Posterior vena cava (tissue), 2 donors: Measurements from ENCODE around the gene PTPRN2. TPM values are rescaled to one million over a fixed set of nuclear protein-coding genes. Genes with fewer than 3 reads are reported as not detected.
"Not testable (repeated sequence)": the region's sequence is repeated elsewhere in the genome, so short reads cannot be mapped to it uniquely, and the experiment has no call there.

Experiments
- DNase-seq: peaks from one replicate; pipeline ENCODE4 v3.0.0-alpha.2; 2020; ENCODE audit warnings: low spot score
- intact Hi-C, 2 donors: fragments of 100-400 bp; cut with DNase I; formaldehyde crosslinking; loops; one replicate each; pipeline versions ENCODE4 v1.14.1 to v1.14.2; 2022 to 2023
- total RNA-seq, 2 donors: library from RNA; stranded (reverse); fragmentation: NEBNext Ultra II Directional; extraction: Animal tissue kit (Norgen Biotek cat#: 25700); gene quantifications; one replicate each; pipeline ENCODE4 v1.2.1, GENCODE V29; 2021
- donor health status: DM: yes; HTN: yes; CAD: no.
- donor health status: DM: yes; HTN: yes; CAD: no.

PTPRN2 gene
- total RNA-seq, 2 donors from 2014 or later = 1.6 to 2.8 TPM

DNA sequence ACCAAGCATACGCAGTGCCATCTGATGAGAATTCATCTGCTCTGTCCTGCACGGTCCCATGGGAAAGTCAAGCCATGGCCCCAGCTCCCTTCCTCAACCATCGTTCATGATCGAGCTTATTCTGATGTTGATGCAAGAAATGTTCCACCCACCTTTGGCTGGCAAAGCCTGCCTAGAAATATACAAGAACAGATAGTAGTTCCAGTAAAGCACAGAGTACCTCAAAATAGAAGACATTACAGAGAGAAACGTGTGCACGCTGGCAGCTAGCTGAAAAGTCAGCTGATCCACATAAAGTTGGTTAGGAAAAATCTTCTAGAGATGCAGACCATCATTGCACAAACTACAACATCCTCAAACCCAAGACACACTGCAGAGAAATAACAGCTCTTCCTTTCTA is 127.0 kb downstream of the PTPRN2 start:
- DNase-seq = no peak
- intact Hi-C loops = no loop called here

DNA sequence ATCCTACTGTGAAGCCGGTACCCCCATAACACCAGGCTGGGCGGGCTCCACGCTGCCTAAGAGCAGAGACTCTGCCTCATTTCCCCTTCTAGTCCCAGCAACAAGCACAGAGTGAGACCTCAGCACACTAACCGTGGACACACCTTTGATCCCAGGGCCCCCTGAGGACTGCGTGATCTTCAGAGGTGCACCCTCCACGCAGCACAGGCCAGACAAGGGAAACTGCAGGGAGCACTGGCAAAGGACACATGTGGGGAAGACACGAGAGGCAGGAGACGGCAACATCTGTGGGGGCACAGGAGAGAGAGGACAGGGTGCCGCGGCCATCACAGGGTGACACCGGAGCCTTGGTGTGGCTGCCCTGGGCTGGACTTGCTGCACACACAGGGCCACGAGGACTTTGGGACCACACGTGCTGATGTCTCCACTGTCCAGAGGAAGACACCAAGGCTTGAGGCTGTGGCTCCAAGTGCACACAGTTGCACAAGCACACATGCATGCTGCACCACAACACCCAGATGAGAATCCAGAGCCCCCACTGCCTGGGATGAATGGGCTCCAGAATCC is 128.8 kb downstream of the PTPRN2 start:
- intact Hi-C loops = no loop called here
- peak; percentile 57 for DNase-seq

DNA sequence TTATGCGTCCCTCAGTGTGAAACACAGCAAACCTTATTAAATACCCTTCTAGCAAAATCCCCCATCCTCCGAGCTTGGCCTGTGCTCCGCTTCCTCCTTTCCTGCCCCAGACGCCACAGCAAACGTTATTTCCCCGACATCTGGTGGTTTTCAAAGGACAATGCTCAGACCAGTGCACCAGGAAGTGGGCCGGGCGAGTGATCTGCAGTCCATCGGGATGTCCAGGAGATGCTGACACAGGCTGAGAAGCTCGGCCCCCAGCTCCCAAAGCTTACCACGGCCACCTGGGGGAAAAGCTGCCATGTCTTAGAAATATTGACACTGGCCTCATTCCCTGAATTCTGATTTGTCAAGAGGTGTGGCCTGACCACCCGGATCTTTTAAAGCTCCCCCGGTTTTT is 129.5 kb downstream of the PTPRN2 start:
- intact Hi-C loops = no loop called here
- peak; percentile 26 for DNase-seq

DNA sequence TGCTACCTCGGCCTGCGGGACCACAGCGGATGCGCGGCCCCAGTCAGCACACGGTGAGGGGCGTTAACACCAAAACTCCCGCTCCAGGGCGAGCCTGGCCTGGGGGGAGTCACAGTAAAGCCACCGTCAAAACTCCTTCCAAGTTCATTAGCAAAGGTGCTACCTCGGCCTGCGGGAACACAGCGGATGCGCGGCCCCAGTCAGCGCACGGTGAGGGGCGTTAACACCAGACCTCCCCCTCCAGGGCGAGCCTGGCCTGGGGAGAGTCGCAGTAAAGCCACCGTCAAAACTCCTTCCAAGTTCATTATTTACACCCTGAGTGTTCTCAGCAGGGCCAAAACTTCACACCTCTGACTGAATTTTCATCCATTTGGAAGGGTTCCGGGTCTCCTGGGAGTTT is 130.0 kb downstream of the PTPRN2 start:
- intact Hi-C loops, DNase-seq: not testable (repeated sequence)

DNA sequence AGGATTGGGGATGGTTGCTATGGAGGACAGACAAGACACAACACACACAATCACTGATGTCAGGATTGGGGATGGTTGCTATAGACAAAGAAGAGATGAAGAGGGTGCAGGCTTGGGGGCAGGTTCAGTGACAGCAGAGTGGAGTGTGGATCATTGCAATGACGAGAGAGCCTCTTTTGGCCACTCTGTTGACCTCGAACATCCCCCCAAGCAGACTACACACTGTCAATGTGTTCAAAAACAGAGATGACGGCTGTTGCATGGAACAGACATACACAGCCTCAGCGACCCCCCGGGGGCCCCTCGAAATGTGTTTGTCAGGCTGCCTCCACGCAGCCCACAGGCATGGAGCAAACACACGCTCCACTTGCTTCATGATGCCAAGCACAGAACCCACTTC is 133.0 kb downstream of the PTPRN2 start:
- intact Hi-C loops = loop anchor here in 1 of 2 donors (5.0 kb wide), 1 partner anchor 1987 kb away; no protein-coding TSS in a partner anchor
- peak; percentile 40 for DNase-seq

DNA sequence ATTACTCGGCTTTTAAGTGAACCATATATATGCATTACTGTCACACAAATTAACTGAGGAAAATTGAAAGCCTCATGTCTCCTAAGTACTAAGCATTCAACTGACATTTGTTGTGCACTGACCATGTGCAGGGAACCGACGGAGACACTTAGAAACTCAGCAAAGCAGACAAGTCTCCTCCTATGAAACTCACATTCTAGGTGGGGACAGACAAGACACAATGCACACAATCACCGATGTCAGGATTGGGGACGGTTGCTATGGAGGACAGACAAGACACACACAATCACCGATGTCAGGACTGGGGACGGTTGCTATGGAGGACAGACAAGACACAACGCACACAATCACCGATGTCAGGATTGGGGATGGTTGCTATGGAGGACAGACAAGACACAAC is 134.0 kb downstream of the PTPRN2 start:
- no peak for DNase-seq
- intact Hi-C loops = loop anchor here in 1 of 2 donors (5.0 kb wide), 1 partner anchor 1986 kb away; no protein-coding TSS in a partner anchor

DNA sequence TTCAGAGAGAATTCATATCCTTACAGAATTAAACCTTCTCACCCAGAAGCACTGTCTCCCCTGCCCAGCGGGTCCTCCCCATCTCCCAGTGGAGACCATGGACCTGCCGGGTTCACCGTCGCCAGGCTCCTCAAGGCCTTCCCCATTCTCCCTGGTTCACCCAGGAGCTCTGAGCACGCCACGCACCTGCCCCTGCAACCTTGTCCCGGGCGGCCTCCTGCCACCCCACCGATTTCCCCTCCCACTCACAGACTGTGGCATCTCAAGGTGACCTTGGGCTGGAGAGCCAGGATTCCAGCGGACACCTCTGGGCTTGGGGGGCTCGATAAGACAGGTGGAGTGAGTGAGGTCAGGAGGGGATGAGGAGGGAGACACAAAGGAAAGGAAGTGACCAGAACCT is 135.3 kb downstream of the PTPRN2 start:
- intact Hi-C loops = loop anchor here in 1 of 2 donors (5.0 kb wide), 1 partner anchor 1985 kb away; no protein-coding TSS in a partner anchor
- DNase-seq = peak; percentile 35

DNA sequence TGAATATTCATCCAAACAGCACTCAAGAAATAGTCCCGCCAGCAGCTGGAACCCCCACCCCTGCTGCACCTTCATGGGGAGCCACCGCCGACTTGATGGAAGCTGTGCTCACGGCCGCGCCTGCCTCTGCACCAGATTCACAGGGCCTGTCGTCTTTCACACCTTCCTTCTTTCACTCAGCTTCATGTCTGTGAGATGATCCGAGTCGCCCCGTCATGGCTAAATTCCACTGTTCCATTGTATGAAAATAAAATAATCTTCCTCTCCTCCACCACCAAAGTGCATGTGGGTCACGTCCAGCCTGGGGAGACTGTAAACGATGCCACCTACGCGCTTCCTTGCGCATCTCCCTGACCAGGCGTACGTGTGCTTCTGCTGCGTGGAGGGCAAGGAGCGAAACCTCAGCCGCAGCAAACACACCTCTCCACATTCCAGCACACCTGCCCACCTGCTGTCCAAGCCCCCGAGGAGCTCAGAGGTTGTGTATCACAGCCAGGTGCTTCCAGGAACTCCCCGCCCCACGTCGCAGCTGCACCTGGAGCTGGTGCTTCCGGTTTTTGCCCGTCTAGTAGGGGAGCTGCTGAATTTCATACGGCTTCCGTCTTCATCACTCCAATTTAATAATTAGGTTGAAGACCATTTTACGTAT is 137.0 kb downstream of the PTPRN2 start:
- intact Hi-C loops = loop anchor here in 1 of 2 donors (5.0 kb wide), 1 partner anchor 1983 kb away; no protein-coding TSS in a partner anchor
- peak; percentile 56 for DNase-seq

DNA sequence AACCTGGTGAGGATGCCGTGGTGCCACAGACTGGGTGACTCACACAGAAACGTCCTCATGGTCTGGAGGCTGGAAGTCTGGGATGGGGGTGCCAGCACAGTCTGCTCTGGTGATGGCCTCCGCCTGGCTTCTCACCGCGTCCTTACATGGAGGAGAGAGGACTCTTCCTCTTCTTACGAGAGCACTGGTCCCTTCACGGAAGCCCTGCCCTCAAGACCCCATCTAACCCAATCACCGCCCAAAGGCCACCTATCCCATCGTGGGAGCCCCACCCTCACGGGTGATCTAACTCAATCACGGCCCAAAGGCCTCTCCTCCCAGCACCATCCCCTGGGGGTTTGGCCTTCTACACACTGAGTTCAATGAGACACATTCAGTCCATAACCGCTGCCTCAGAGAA is 137.7 kb downstream of the PTPRN2 start:
- intact Hi-C loops = loop anchor here in 1 of 2 donors (5.0 kb wide), 1 partner anchor 1983 kb away; no protein-coding TSS in a partner anchor
- DNase-seq = peak; percentile 69

DNA sequence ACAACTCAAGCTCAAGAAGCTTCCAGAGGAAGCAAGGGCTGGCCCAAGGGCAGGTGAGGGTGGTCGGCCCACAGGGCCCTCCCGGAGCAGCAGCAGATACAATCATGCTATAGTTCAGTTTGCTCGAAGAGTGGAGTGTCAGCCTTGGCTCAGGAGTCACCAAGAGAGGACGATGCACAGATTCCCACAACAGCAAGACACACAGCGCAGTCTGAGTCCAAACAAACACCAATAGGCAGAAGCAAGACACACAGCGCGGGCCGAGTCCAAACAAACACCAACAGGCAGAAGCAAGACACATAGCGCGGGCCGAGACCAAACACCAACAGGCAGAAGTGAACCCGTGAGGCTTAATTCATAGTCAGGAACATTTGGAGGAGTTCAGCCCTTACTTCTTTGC is 138.4 kb downstream of the PTPRN2 start:
- peak; percentile 61 for DNase-seq
- intact Hi-C loops = no loop called here

DNA sequence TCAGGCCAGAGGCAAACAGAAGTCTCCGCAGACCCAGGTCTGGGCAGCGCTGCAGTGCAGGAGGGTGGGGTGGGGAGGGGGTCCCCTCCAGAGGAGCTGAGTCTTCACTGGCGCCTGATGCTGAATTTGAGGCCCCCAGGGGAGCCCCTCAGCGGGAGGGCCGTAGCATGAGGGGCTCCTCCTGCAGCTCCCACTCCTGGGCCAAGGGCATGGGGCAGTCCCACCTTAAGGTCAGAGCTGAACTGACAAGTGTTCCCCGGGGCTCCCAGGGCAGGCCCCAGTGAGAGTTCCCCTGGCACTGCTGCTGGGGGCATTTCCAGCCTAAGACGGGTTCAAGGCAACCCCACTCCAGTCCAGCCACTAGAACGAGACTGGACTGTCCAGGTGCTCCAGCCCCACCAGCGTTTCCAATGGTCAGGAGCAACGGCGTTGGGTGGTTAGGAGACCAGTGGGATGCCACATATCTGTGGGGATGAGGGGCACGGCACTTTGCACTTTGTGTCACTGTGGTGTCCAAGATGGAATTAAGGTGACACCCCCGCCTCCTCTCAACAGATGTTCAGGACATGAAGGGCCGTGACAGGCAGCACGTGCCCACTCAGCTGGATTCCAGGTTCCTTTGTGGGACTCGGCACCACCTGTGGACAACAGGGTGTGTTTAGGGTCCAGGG is 139.1 kb downstream of the PTPRN2 start:
- intact Hi-C loops = no loop called here
- peak; percentile 76 for DNase-seq

DNA sequence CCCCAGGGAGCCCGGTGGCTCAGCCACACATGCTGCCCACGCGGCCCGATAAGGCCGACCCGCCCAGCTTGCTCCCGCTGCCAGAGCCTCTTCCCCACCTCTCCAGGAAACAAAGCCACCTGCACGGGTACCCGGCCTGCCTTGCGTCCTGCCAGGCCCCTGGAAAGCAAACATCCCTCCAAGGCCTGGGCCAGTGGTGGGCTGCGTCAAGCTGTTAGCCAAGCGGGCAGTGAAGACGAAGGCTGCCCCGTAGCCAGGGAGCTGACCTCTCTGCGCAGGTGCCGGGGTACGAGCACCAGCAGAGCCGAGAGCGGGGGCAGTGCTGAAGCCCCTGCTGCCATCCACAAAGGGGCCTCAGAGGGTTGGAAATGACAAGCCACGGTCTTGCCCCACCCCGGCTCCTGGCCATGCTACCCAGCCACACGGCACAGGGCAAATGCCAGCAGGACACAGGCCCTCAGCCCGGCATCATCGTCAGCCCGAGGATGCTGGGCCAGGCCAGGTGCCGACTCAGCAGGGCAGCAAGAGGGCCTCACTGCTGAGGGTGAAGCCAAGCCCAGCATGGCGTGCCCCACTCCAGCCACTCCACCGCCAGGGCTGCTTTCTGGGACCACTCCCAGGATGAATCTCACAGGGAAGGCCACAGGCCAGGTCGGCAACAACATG is 140.0 kb downstream of the PTPRN2 start:
- intact Hi-C loops = no loop called here
- DNase-seq = peak; percentile 72

DNA sequence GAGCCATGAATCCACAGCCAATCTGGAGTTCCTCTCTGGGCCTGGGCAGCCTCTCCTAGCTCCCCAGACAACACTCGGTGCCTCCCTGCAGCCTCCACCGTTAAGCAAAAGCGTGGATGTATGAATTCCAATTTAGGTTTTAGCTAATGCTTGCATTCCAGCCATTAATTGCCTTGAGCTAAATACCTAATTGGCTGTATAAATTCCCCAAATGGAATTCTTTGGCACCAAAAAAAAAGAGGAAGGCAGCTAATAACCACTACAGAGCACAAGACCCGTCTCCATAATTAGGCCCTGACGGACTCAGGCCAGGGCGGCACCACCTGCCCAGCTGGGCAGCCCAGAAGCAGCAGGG is 140.5 kb downstream of the PTPRN2 start:
- no peak for DNase-seq
- intact Hi-C loops = no loop called here

DNA sequence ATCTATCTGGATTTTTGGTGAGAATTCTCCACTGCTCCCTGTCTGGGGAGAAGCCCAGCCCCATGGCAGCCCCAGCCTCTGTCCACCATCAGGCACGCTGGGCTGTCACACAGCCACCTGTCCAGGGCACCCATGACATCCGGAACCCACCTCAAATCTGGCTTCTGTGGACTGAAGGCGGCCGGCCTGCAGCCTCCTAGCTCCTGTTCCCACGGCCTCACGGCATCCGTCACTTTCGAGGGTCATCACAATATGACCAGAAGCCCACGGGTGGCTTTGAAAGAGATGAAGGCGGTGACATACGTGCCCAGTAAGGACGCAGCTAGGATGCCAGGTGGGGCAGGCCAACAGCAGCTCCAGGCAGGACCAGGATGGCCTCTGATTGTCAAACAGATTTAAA is 140.9 kb downstream of the PTPRN2 start:
- DNase-seq = peak; percentile 59
- intact Hi-C loops = no loop called here

DNA sequence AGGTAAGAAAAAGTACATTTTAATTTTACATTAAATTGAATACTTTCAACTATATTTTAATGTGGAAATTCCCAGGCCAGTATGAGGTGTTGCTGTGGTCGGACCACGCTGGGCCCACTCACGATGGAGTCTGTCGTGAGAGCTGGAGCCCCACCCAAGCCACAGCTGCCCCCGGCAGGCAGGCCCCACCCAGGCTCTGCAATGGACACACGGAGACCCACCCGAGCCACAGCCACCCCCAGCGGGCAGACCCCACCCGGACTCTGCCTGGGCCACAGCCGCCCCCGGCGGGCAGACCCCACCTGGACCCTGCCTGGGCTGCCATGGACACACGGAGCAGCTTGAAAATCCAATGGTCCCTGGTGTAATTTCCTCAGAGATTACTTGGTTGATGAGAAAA is 141.3 kb downstream of the PTPRN2 start:
- intact Hi-C loops = no loop called here
- DNase-seq = peak; percentile 73

DNA sequence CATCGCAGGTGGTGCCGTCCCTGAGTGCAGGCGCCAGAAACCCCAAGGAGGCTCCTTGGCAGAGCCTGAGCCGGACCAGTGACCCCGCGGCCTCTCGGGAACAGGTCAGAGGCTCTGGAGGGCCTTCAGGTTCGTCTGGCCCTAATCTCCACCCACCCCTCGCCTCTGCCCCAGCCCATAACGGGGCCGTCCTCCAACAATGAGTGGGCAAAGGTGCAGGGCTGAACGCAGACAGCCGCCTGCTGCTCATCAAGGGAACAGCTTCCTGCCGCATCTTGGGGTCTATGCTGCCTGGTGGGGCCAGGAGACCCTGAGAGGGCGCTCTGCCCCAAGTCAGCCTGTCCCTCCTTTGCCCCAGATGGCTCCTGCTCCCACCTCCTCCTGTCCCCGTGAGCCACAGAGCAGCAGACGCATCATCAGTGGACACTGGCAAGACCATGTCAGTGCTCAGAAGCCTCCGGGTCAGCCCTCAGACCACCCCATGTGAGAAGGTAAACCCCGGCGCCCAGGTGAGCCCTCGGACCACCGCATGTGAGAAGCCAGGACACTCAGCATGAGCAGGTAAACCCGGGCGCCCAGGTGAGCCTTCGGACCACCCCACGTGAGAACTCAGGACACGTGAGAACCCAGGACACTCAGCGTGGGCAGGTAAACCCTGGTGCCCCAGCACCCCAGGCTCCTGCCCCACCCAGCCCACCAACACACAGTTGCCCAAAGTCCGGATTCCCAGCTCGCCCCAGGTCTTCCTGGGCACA is 142.0 kb downstream of the PTPRN2 start:
- intact Hi-C loops = no loop called here
- peak; percentile 81 for DNase-seq

DNA sequence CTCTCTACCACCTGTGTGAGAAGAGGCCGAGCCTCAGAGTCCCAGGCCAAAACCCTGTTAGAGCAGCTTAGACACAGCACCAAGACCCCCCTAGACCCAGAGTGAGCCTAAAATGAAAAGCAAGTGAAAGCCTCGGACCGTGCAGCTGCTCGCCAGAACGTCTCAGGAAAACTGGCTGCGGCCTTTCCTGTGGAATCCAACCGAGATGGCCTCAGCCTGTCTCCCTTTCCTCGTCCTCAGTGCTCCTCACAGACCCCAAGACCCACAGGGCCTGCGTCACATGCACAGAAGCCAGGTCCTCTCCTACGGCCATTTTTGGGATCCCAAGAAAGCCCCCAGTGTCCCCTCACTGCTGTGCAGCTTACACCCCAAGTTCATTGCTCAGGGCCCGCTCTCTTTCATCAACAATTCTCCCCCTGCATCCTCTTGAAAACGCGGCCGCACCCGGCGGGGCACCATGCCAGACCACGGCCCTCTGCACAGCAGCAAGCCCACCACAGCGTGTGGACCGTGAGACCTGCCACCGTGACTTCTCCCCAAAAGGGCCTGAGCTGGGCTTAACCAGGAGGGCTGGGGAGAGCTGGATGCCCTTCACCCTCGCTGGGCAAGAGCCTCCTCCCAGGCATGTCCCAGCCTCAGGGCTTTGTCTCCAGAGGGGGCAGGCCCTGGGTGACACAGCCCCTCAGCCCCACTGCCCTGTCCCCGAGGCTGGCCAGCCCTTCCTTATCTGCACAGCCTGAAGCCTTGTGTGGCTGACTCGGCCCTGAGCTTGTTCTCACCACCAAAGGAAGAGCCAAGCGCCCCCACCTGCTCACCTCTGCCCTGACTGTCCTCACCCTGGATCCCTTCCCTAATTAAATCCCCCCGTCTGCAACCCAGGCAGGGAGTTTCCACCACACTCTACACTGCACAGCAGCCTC is 142.9 kb downstream of the PTPRN2 start:
- intact Hi-C loops = no loop called here
- DNase-seq = peak; percentile 72
